GM23248 (cell line): ENCODE measurements around the gene PDSS2.

Source experiments
- EZH2 ChIP-seq: fragments of 200-600 bp; sonication (generic); IDR thresholded peaks from 2 replicates; pipeline ENCODE4 v1.6.1; 2018; ENCODE audit warnings: antibody characterized with exemption, mild to moderate bottlenecking; ENCODE audit not compliant: insufficient read depth, poor library complexity, severe bottlenecking
- EZH2phosphoT487 ChIP-seq: fragments of 200-600 bp; sonication (generic); IDR thresholded peaks from 2 replicates; pipeline ENCODE4 v1.6.1; 2018; ENCODE audit warnings: antibody characterized with exemption, moderate library complexity, mild to moderate bottlenecking, low read depth; ENCODE audit not compliant: insufficient read depth

DNA sequence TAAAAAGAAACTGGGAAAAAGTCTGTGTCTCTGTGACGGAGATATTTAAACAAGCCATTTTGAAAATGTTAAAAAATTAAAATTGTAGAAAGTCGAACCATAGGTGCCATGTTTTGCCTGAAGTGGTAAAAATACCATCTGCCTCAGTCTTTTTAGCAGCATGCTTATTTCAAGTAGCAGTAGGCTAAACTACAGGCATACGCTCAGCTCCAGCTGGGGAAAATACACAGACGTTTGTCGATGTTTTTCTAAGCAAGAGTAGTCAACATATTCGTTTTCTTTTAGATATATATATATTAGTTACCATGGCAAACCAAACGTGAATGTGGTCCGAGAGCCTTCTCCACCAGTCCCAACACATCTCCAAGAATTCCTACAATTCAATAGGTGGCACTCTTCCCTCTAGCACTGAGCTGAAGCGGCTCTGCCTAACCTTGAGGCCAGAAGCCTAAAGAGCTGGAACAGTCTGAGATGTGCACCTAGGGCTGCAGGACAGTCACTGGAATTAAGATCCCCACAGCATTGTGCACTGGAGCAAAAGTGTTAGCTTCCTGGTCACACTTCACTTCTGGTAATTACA, 273.9 kb downstream of the PDSS2 start:
- TF ChIP-seq EZH2: no peak
- no peak for TF ChIP-seq EZH2phosphoT487
